ENCODE data around the gene P2RX6.

- TF ChIP-seq CTCF (IDR thresholded peaks at IDR 0.05) (no peak), POLR2A (IDR thresholded peaks at IDR 0.05) (no peak)
Observed at GRCh38 chr22:21015466-21016006, 571 bp downstream of the P2RX6 start.

Measured in uterus (tissue), 2 donors.